Measurements from ENCODE around the gene ZNF716.

Gene ZNF716

GRCh38 chr7:57425969-57426628 is 23.9 kb upstream of the ZNF716 start:
- in situ Hi-C loops (cut with HindIII; ENCODE audit: low sequenced_read_pairs) = no loop called here
- DNase-seq (ENCODE audit: low read depth, low spot score) = no peak
- peak; percentile 13 for TF ChIP-seq CTCF (IDR thresholded peaks at IDR 0.05; ENCODE audit: low read depth, low read length)
- H3K4me3 ChIP-seq (ENCODE audit: low read depth, low read length) = no peak overlapping the region

DNA sequence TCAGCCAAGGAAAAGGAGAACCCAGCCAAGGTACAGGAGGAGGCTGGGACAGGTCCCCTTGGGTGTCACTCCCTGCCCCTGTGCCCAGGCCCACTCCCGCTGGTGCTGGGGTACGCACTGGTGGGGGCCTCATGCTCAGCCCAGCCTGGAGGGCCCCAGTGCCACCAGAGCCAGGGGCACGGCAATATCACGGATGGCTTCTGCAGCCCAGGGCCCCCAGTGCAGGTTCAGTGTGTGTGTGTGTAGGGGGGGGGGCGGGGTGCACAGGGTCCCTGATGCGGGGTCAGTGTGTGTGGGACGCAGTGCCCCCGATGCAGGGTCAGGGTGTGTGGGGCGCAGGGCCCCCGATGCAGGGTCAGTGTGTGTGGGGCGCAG is 23.4 kb upstream of the ZNF716 start:
- no peak overlapping the region for H3K4me3 ChIP-seq (ENCODE audit: low read depth, low read length)
- no peak for DNase-seq (ENCODE audit: low read depth, low spot score)
- TF ChIP-seq CTCF (IDR thresholded peaks at IDR 0.05; ENCODE audit: low read depth, low read length) = no peak
- in situ Hi-C loops (cut with HindIII; ENCODE audit: low sequenced_read_pairs) = no loop called here

- in situ Hi-C loops (cut with HindIII; ENCODE audit: low sequenced_read_pairs) = no loop called here
- no peak for DNase-seq (ENCODE audit: low read depth, low spot score)
- no peak for TF ChIP-seq CTCF (IDR thresholded peaks at IDR 0.05; ENCODE audit: low read depth, low read length)
- H3K4me3 ChIP-seq (ENCODE audit: low read depth, low read length) = no peak overlapping the region
These were observed 22.8 kb upstream of the ZNF716 start for GRCh38 chr7:57427146-57427545.

- H3K4me3 ChIP-seq (ENCODE audit: low read depth, low read length) = no peak overlapping the region
- DNase-seq (ENCODE audit: low read depth, low spot score) = no peak
- TF ChIP-seq CTCF (IDR thresholded peaks at IDR 0.05; ENCODE audit: low read depth, low read length) = no peak
- in situ Hi-C loops (cut with HindIII; ENCODE audit: low sequenced_read_pairs) = no loop called here
These were observed 22.4 kb upstream of the ZNF716 start for GRCh38 chr7:57427594-57427993.

GRCh38 chr7:57432583-57432982 is 17.4 kb upstream of the ZNF716 start:
- TF ChIP-seq CTCF (IDR thresholded peaks at IDR 0.05; ENCODE audit: low read depth, low read length) = no peak
- in situ Hi-C loops (cut with HindIII; ENCODE audit: low sequenced_read_pairs) = no loop called here
- no peak for DNase-seq (ENCODE audit: low read depth, low spot score)
- no peak overlapping the region for H3K4me3 ChIP-seq (ENCODE audit: low read depth, low read length)

- no peak overlapping the region for H3K4me3 ChIP-seq (ENCODE audit: low read depth, low read length)
- no peak for DNase-seq (ENCODE audit: low read depth, low spot score)
- TF ChIP-seq CTCF (IDR thresholded peaks at IDR 0.05; ENCODE audit: low read depth, low read length) = no peak
- in situ Hi-C loops (cut with HindIII; ENCODE audit: low sequenced_read_pairs) = no loop called here
These were observed 12.4 kb upstream of the ZNF716 start for GRCh38 chr7:57437581-57437980.

DNA sequence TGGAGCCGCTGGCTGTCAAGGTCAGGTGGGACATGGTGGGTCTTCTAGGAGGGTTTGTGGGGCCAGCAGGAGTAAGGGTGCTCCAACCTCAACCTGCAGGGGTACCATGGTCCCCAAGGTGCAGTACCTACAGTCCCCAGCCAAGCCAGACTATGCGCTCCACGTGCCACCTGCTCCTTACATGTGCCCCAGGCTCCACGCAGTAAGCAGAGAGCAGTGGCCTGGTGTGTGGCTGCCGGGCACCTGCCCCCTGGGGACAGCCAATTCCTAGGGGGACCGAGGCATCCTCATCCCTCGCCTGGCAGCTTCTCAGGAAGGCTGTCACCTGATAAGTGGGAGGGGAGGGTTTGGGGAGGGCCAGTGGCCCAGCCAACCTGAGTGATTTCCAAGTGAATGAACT is 11.7 kb upstream of the ZNF716 start:
- H3K4me3 ChIP-seq (ENCODE audit: low read depth, low read length) = no peak overlapping the region
- no peak for TF ChIP-seq CTCF (IDR thresholded peaks at IDR 0.05; ENCODE audit: low read depth, low read length)
- in situ Hi-C loops (cut with HindIII; ENCODE audit: low sequenced_read_pairs) = no loop called here
- DNase-seq (ENCODE audit: low read depth, low spot score) = no peak

All from astrocyte of the spinal cord (primary cell).